HepG2 (cell line): ENCODE data around the gene TMEM187. TPM values are rescaled to one million over a fixed set of nuclear protein-coding genes. Genes with fewer than 3 reads are reported as not detected.

Experiments used
- ARHGAP35 ChIP-seq: sonication (generic); formaldehyde crosslinking; IDR thresholded peaks from 2 replicates; pipeline ENCODE4 v1.9.0; 2022; ENCODE audit warnings: mild to moderate bottlenecking, inconsistent platforms, moderate library complexity, missing genetic modification reagents, borderline replicate concordance
- ARNT ChIP-seq: fragments of 450-650 bp; IDR thresholded peaks from 2 replicates; pipeline ENCODE4 v1.6.1; 2017
- DZIP1 ChIP-seq: sonication (generic); formaldehyde crosslinking; IDR thresholded peaks from 2 replicates; pipeline ENCODE4 v1.5.0; 2020; ENCODE audit warnings: mild to moderate bottlenecking, missing genetic modification reagents
- EHMT2 ChIP-seq: fragments of 200-600 bp; sonication (generic); IDR thresholded peaks from 2 replicates; pipeline ENCODE4 v1.7.0; 2017; ENCODE audit warnings: antibody characterized with exemption, low read depth, low read length, borderline replicate concordance
- GPN1 ChIP-seq: sonication (generic); formaldehyde crosslinking; IDR thresholded peaks from 2 replicates; pipeline ENCODE4 v1.5.1; 2020; ENCODE audit warnings: missing genetic modification reagents, borderline replicate concordance
- HNRNPL ChIP-seq: fragments of 200-400 bp; formaldehyde crosslinking; IDR thresholded peaks from 2 replicates; pipeline ENCODE4 v1.6.1; 2017; ENCODE audit warnings: mild to moderate bottlenecking, low read depth, low read length
- IRX3 ChIP-seq: sonication (generic); formaldehyde crosslinking; IDR thresholded peaks from 2 replicates; pipeline ENCODE4 v1.8.1; 2023; ENCODE audit warnings: mild to moderate bottlenecking, low read depth, missing genetic modification reagents, borderline replicate concordance
- JUN ChIP-seq: sonication (generic); formaldehyde crosslinking; IDR thresholded peaks from 2 replicates; pipeline ENCODE4 v1.4.0; 2020; ENCODE audit warnings: mild to moderate bottlenecking, missing genetic modification reagents
- MZF1 ChIP-seq: sonication (generic); formaldehyde crosslinking; IDR thresholded peaks from 2 replicates; pipeline ENCODE4 v1.8.1; 2023; ENCODE audit warnings: mild to moderate bottlenecking, missing genetic modification reagents, borderline replicate concordance
- PBX3 ChIP-seq: sonication (generic); formaldehyde crosslinking; IDR thresholded peaks from 2 replicates; pipeline ENCODE4 v1.8.1; 2023; ENCODE audit warnings: missing genetic modification reagents, inconsistent platforms, borderline replicate concordance
- RORA ChIP-seq: sonication (generic); formaldehyde crosslinking; IDR thresholded peaks from 2 replicates; pipeline ENCODE4 v1.5.0; 2020; ENCODE audit warnings: mild to moderate bottlenecking, missing genetic modification reagents, moderate library complexity
- TEAD2 ChIP-seq: sonication (generic); formaldehyde crosslinking; IDR thresholded peaks from 2 replicates; pipeline ENCODE4 v1.9.0; 2021; ENCODE audit warnings: missing genetic modification reagents
- THAP7 ChIP-seq: sonication (generic); formaldehyde crosslinking; IDR thresholded peaks from 2 replicates; pipeline ENCODE4 v1.8.1; 2023; ENCODE audit warnings: mild to moderate bottlenecking, missing genetic modification reagents
- ZFY ChIP-seq: sonication (generic); formaldehyde crosslinking; IDR thresholded peaks from 2 replicates; pipeline ENCODE4 v1.4.0; 2020; ENCODE audit warnings: missing genetic modification reagents
- ZNF280D ChIP-seq: sonication (generic); formaldehyde crosslinking; IDR thresholded peaks from 2 replicates; pipeline ENCODE4 v1.5.1; 2020; ENCODE audit warnings: mild to moderate bottlenecking, missing genetic modification reagents
- ZNF558 ChIP-seq: sonication (generic); formaldehyde crosslinking; IDR thresholded peaks from 2 replicates; pipeline ENCODE4 v1.9.0; 2022; ENCODE audit warnings: mild to moderate bottlenecking, missing genetic modification reagents, borderline replicate concordance
- ZSCAN21 ChIP-seq: sonication (generic); formaldehyde crosslinking; IDR thresholded peaks from 2 replicates; pipeline ENCODE4 v1.8.0; 2022; ENCODE audit warnings: mild to moderate bottlenecking, missing genetic modification reagents, moderate library complexity, borderline replicate concordance
- ZSCAN25 ChIP-seq: sonication (generic); formaldehyde crosslinking; IDR thresholded peaks from 2 replicates; pipeline ENCODE4 v1.8.0; 2022; ENCODE audit warnings: mild to moderate bottlenecking, missing genetic modification reagents
- polyA plus RNA-seq, 8 experiments: library from polyadenylated mRNA; depleted of rRNA in 3 of 8; stranded (reverse) in 7 of 8; unstranded in 1 of 8; fragments of >200 nt; fragmentation: Illumina TruSeq in 4 of 8; extraction: Trizol in 4 of 8; gene quantifications; 2 replicates each; pipeline versions ENCODE4 v1.2.1 to v1.2.3, GENCODE V29; 2011 to 2016; ENCODE audit warnings: low read depth in 4 of 8, missing spikeins in 1 of 8, mixed read lengths in 1 of 8; ENCODE audit not compliant: insufficient read depth in 1 of 8
- total RNA-seq, 5 experiments: library from RNA; depleted of rRNA; stranded (reverse); fragments of >200 nt; fragmentation: Illumina TruSeq; extraction: Trizol; gene quantifications; 2 replicates each; pipeline ENCODE4 v1.2.3, GENCODE V29; 2016; ENCODE audit warnings: low read depth in 1 of 5
- TF ChIP-seq, protein P1 (sequence below): sonication (generic); formaldehyde crosslinking; IDR thresholded peaks from 2 replicates; pipeline ENCODE4 v1.8.0; 2022; ENCODE audit warnings: mild to moderate bottlenecking, missing genetic modification reagents, moderate library complexity
- TF ChIP-seq, protein P2 (sequence below): sonication (generic); formaldehyde crosslinking; IDR thresholded peaks from 2 replicates; pipeline ENCODE4 v1.4.0; 2020; ENCODE audit warnings: mild to moderate bottlenecking, missing genetic modification reagents

Gene TMEM187
- total and polyA plus RNA-seq, 2 of the 13 experiments (the other 11 are each of a cell fraction or from before 2014, with no cell fraction given), result 2.2 to 6.2 TPM

- TF ChIP-seq DZIP1, result no peak
- TF ChIP-seq ZNF280D (CRISPR knock-in tag), result 0 out of 2 replicates have a peak, but pooled peaks have one; percentile 71
- TF ChIP-seq TEAD2, result no peak
- TF ChIP-seq, protein P1, sequence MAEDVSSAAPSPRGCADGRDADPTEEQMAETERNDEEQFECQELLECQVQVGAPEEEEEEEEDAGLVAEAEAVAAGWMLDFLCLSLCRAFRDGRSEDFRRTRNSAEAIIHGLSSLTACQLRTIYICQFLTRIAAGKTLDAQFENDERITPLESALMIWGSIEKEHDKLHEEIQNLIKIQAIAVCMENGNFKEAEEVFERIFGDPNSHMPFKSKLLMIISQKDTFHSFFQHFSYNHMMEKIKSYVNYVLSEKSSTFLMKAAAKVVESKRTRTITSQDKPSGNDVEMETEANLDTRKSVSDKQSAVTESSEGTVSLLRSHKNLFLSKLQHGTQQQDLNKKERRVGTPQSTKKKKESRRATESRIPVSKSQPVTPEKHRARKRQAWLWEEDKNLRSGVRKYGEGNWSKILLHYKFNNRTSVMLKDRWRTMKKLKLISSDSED, result no peak
- TF ChIP-seq ARNT, result no peak
- TF ChIP-seq ZNF558, result no peak
- TF ChIP-seq ZSCAN21 (CRISPR knock-in tag), result 0 out of 2 replicates have a peak, but pooled peaks have one; percentile 47
- TF ChIP-seq HNRNPL, result peak; percentile 78; the same call in 1 of the 2 replicates
- no peak for TF ChIP-seq GPN1
- no peak for TF ChIP-seq JUN
- TF ChIP-seq THAP7 (CRISPR knock-in tag), result no peak
- no peak for TF ChIP-seq PBX3 (CRISPR knock-in tag)
- TF ChIP-seq EHMT2, result no peak
- no peak for TF ChIP-seq ARHGAP35
- no peak for TF ChIP-seq IRX3
- no peak for TF ChIP-seq MZF1 (CRISPR knock-in tag)
- TF ChIP-seq ZFY, result peak; percentile 77
- no peak for TF ChIP-seq RORA (CRISPR knock-in tag)
- TF ChIP-seq ZSCAN25 (CRISPR knock-in tag), result peak; percentile 76
- TF ChIP-seq, protein P2, sequence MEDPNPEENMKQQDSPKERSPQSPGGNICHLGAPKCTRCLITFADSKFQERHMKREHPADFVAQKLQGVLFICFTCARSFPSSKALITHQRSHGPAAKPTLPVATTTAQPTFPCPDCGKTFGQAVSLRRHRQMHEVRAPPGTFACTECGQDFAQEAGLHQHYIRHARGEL, result no peak
Measured at GRCh38 chrX:153947009-153947769, 25.4 kb upstream of the TMEM187 start (continued).
